Measurements from ENCODE around the gene THEMIS. TPM values are rescaled to one million over a fixed set of nuclear protein-coding genes. Genes with fewer than 3 reads are reported as not detected.

The THEMIS gene
- total RNA-seq, 1 experiment from 2014 or later, result not detected

GRCh38 chr6:127858727-127859391, 42.0 kb downstream of the THEMIS start:
- TF ChIP-seq EMX1 (CRISPR knock-in tag; IDR thresholded peaks at IDR 0.05), result no peak
- TF ChIP-seq, protein P1, sequence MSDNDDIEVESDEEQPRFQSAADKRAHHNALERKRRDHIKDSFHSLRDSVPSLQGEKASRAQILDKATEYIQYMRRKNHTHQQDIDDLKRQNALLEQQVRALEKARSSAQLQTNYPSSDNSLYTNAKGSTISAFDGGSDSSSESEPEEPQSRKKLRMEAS (CRISPR knock-in tag; IDR thresholded peaks at IDR 0.05), result no peak
- TF ChIP-seq SMAD4 (CRISPR knock-in tag; IDR thresholded peaks at IDR 0.05), result no peak
- H3K27ac Mint-ChIP-seq, result no peak overlapping the region
- ChIA-PET POLR2A (no interaction called here), CTCF (no interaction called here)
- no peaks in the 10 kb centered on the region for H3K36me3 Mint-ChIP-seq
- no peak overlapping the region for H3K4me3 Mint-ChIP-seq
- peak; percentile 67; the same call in 1 of the 2 replicates for ATAC-seq
- peaks cover 11% of the 10 kb centered on the region for H3K4me1 Mint-ChIP-seq
- H3K9me3 Mint-ChIP-seq, result no peaks in the 10 kb centered on the region
- H3K27me3 Mint-ChIP-seq (ENCODE audit: low read depth), result no peaks in the 10 kb centered on the region
- no peak for DNase-seq (ENCODE audit: low spot score)

DNA sequence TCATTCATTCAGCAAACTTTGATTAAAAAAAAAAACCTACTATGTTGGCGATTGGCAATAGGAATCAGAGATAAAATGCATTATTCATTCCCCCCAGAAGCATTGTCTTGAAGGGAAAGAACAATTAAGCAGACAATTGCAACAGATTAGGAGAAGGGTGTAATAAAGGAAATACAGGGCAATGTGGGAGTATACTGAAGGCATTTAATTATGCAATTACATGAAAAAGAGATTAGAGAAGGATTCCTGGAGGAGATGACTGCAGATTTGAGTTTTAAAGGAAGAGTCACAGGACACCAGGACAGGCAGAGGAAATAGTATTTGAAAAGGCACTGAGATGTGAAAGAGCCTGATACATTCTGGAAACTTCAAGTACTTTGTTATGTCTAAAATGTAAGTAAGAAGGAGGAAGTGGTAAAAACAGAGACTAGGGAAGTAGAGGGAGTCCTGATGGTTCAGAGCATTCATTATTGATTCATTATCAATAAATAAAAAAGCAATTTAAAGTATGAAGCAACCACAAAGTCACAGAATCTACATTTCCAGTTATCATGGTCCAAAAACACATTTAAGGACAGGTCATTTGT, 43.7 kb downstream of the THEMIS start:
- no peak for TF ChIP-seq ZNF416 (CRISPR knock-in tag; IDR thresholded peaks at IDR 0.05)
- TF ChIP-seq TP53 (CRISPR knock-in tag; IDR thresholded peaks at IDR 0.05), result no peak
- no peak for TF ChIP-seq ZSCAN18 (CRISPR knock-in tag; IDR thresholded peaks at IDR 0.05)
- TF ChIP-seq ATF2 (CRISPR knock-in tag; IDR thresholded peaks at IDR 0.05; ENCODE audit: borderline replicate concordance, low read depth), result no peak
- TF ChIP-seq CTCF (IDR thresholded peaks at IDR 0.05), result no peak
- TF ChIP-seq ELF4 (CRISPR knock-in tag; IDR thresholded peaks at IDR 0.05; ENCODE audit: low read depth), result no peak
- no peak for TF ChIP-seq PREB (CRISPR knock-in tag; IDR thresholded peaks at IDR 0.05; ENCODE audit: borderline replicate concordance)
- TF ChIP-seq OVOL2 (CRISPR knock-in tag; IDR thresholded peaks at IDR 0.05; ENCODE audit: borderline replicate concordance), result no peak
- no peak for TF ChIP-seq SP1 (CRISPR knock-in tag; conservative IDR thresholded peaks at IDR 0.05)
- no peak for TF ChIP-seq ZNF263 (CRISPR knock-in tag; IDR thresholded peaks at IDR 0.05; ENCODE audit: low read depth)
- no peak for TF ChIP-seq ZNF121 (CRISPR knock-in tag; IDR thresholded peaks at IDR 0.05)
- no peak for TF ChIP-seq SMAD3 (CRISPR knock-in tag; IDR thresholded peaks at IDR 0.05; ENCODE audit: borderline replicate concordance)
- no peak for TF ChIP-seq ERG (CRISPR knock-in tag; IDR thresholded peaks at IDR 0.05)
- TF ChIP-seq STAT6 (CRISPR knock-in tag; conservative IDR thresholded peaks at IDR 0.05; ENCODE audit: low read depth), result no peak
- no peak for TF ChIP-seq TCF7 (CRISPR knock-in tag; IDR thresholded peaks at IDR 0.05; ENCODE audit: low read depth)
- TF ChIP-seq ETV6 (CRISPR knock-in tag; IDR thresholded peaks at IDR 0.05), result no peak
- TF ChIP-seq NR3C1 (CRISPR knock-in tag; conservative IDR thresholded peaks at IDR 0.05; ENCODE audit: low read depth), result no peak
- TF ChIP-seq, protein P2, sequence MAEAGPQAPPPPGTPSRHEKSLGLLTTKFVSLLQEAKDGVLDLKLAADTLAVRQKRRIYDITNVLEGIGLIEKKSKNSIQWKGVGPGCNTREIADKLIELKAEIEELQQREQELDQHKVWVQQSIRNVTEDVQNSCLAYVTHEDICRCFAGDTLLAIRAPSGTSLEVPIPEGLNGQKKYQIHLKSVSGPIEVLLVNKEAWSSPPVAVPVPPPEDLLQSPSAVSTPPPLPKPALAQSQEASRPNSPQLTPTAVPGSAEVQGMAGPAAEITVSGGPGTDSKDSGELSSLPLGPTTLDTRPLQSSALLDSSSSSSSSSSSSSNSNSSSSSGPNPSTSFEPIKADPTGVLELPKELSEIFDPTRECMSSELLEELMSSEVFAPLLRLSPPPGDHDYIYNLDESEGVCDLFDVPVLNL (CRISPR knock-in tag; IDR thresholded peaks at IDR 0.05; ENCODE audit: borderline replicate concordance, low read depth), result no peak
- Mint-ChIP-seq H3K9me3 (no peaks in the 10 kb centered on the region), H3K4me1 (peaks cover 11% of the 10 kb centered on the region), H3K4me3 (no peak overlapping the region), H3K27me3 (ENCODE audit: low read depth) (no peaks in the 10 kb centered on the region), H3K36me3 (no peaks in the 10 kb centered on the region), H3K27ac (no peak overlapping the region)
- ChIA-PET CTCF (no interaction called here), POLR2A (no interaction called here)
- ATAC-seq (no peak), DNase-seq (ENCODE audit: low spot score) (no peak)
